SK-N-MC (cell line): ENCODE measurements around the gene SLC38A6.

Source experiments
- EZH2 ChIP-seq: fragments of 200-600 bp; sonication (generic); IDR thresholded peaks from one replicate; pipeline ENCODE4 v1.6.1; 2017; ENCODE audit warnings: antibody characterized with exemption
- POLR2AphosphoS5 ChIP-seq: IDR thresholded peaks from 2 replicates; pipeline ENCODE4 v1.6.1; 2012; ENCODE audit warnings: mild to moderate bottlenecking, low read depth, low read length, borderline replicate concordance

- TF ChIP-seq EZH2: no peak
- TF ChIP-seq POLR2AphosphoS5: no peak
Measured at GRCh38 chr14:61033054-61033453, 52.0 kb downstream of the SLC38A6 start.
